Endothelial cell of umbilical vein (primary cell): ENCODE data around the gene TSSK6. TPM values are rescaled to one million over a fixed set of nuclear protein-coding genes. Genes with fewer than 3 reads are reported as not detected.

Source experiments
- BruUV-seq: library from RNA; stranded (reverse); fragments of 400-500 nt; replicated peaks from 2 replicates; lab custom pipeline; 2021; lab: Mats Ljungman, UMichigan
- CTCF ChIA-PET: fragments of 300-600, 350-600 bp; sonication (Branson Sonifier 250); formaldehyde crosslinking; loops from one replicate; lab custom pipeline; 2021; ENCODE audit warnings: antibody characterized with exemption, inconsistent platforms; lab: Charles Lee
- POLR2A ChIA-PET: fragments of 300-600, 350-600 bp; sonication (Branson Sonifier 250); formaldehyde crosslinking; loops from one replicate; lab custom pipeline; 2021; ENCODE audit warnings: antibody characterized with exemption, inconsistent platforms; lab: Charles Lee
- DNase-seq: peaks from one replicate; pipeline ENCODE4 v3.0.0-alpha.2; 2011; ENCODE audit warnings: low read depth, low spot score
- FAIRE-seq: peaks from 2 replicates; lab custom pipeline; 2011; peaks lifted over from hg19 to GRCh38; lab: Jason Lieb, UNC
- H2AFZ ChIP-seq: 2 replicates; pipeline ENCODE4 v1.6.0; 2012; ENCODE audit warnings: low read depth, low read length, control low read depth, inconsistent platforms
- H3K27ac ChIP-seq: 2 replicates; pipeline ENCODE4 v1.5.1; 2011; ENCODE audit warnings: low read depth, mild to moderate bottlenecking, control low read depth, low read length, moderate library complexity; ENCODE audit not compliant: insufficient read depth
- H3K27me3 ChIP-seq, 2 experiments: 2 replicates each; pipeline versions ENCODE4 v1.6.0 to v1.6.1; 2011; ENCODE audit warnings: low read length in 2 of 2, mixed read lengths in 1 of 2; ENCODE audit not compliant: control insufficient read depth in 2 of 2, insufficient read depth in 2 of 2
- H3K36me3 ChIP-seq, 2 experiments: 2 replicates in 1 of 2; 3 replicates in 1 of 2; pipeline ENCODE4 v1.5.1; 2011; ENCODE audit warnings: low read length in 2 of 2, mild to moderate bottlenecking in 1 of 2, moderate library complexity in 1 of 2; ENCODE audit not compliant: control insufficient read depth in 2 of 2, insufficient read depth in 2 of 2; ENCODE audit errors: extremely low read depth in 1 of 2
- H3K4me1 ChIP-seq: 3 replicates; pipeline ENCODE4 v1.5.1; 2011; ENCODE audit warnings: mild to moderate bottlenecking, low read length; ENCODE audit not compliant: control insufficient read depth, insufficient read depth; ENCODE audit errors: extremely low read depth
- H3K4me2 ChIP-seq: 2 replicates; pipeline ENCODE4 v1.6.1; 2011; ENCODE audit warnings: low read length, control low read depth, mixed read lengths; ENCODE audit not compliant: insufficient read depth
- H3K4me3 ChIP-seq, 3 experiments: fragments of 200-600 bp in 1 of 3; sonication (generic), shearing (Covaris generic) in 1 of 3; replicated peaks in 1 of 3; 2 replicates each; pipeline ENCODE4 v1.5.1; 2011 to 2016; ENCODE audit warnings: control low read depth in 3 of 3, low read length in 3 of 3, mild to moderate bottlenecking in 2 of 3, inconsistent platforms in 1 of 3, low read depth in 1 of 3, moderate library complexity in 1 of 3; ENCODE audit not compliant: insufficient read depth in 1 of 3
- H3K79me2 ChIP-seq: 2 replicates; pipeline ENCODE4 v1.6.0; 2012; ENCODE audit warnings: low read length, inconsistent platforms; ENCODE audit not compliant: control insufficient read depth, insufficient read depth
- H3K9ac ChIP-seq: replicated peaks from 2 replicates; pipeline ENCODE3; 2011; ENCODE audit warnings: low read length, control low read depth; ENCODE audit not compliant: insufficient read depth; ENCODE audit errors: extremely low read depth
- H3K9me1 ChIP-seq: replicated peaks from 3 replicates; pipeline ENCODE4 v1.6.0; 2011; ENCODE audit warnings: mild to moderate bottlenecking, low read length; ENCODE audit not compliant: control insufficient read depth, insufficient read depth; ENCODE audit errors: extremely low read depth
- H3K9me3 ChIP-seq: replicated peaks from 2 replicates; pipeline ENCODE4 v1.5.1; 2012; ENCODE audit warnings: low read length, inconsistent platforms; ENCODE audit not compliant: control insufficient read depth, insufficient read depth
- H4K20me1 ChIP-seq: replicated peaks from 2 replicates; pipeline ENCODE3; 2011; ENCODE audit warnings: mild to moderate bottlenecking, low read length; ENCODE audit not compliant: control insufficient read depth, insufficient read depth; ENCODE audit errors: extremely low read depth
- CTCF ChIP-seq, 2 donors: IDR thresholded peaks; 1 replicate in 1 of 2; 2 replicates in 1 of 2; pipeline ENCODE4 v1.5.1; 2011; ENCODE audit warnings: low read length in 2 of 2, mild to moderate bottlenecking in 2 of 2, moderate library complexity in 2 of 2, control low read depth in 1 of 2, inconsistent platforms in 1 of 2, low read depth in 1 of 2; ENCODE audit not compliant: insufficient read depth in 1 of 2; ENCODE audit errors: extremely low read depth in 1 of 2
- FOS ChIP-seq: IDR thresholded peaks from 2 replicates; pipeline ENCODE4 v1.6.1; 2011; ENCODE audit warnings: mild to moderate bottlenecking, low read length, moderate library complexity, borderline replicate concordance; ENCODE audit not compliant: insufficient read depth
- GATA2 ChIP-seq: IDR thresholded peaks from 2 replicates; pipeline ENCODE4 v1.7.0; 2011; ENCODE audit warnings: low read depth, mild to moderate bottlenecking, moderate library complexity, mixed read lengths, low read length; ENCODE audit not compliant: insufficient read length, insufficient read depth
- JUN ChIP-seq: IDR thresholded peaks from 2 replicates; pipeline ENCODE4 v1.6.1; 2011; ENCODE audit warnings: borderline replicate concordance, low read depth; ENCODE audit not compliant: insufficient read length, insufficient read depth
- MYC ChIP-seq: IDR thresholded peaks from one replicate; pipeline ENCODE4 v1.6.1; 2011; ENCODE audit warnings: mild to moderate bottlenecking, low read depth, low read length
- POLR2AphosphoS5 ChIP-seq: IDR thresholded peaks from 2 replicates; pipeline ENCODE4 v1.6.1; 2012; ENCODE audit warnings: low read depth, mild to moderate bottlenecking, control low read depth, low read length, moderate library complexity; ENCODE audit not compliant: insufficient read depth
- dilution Hi-C: fragments of 300-500 bp; cut with MboI; formaldehyde crosslinking; loops from one replicate; pipeline ENCODE4 v1.15.0; 2019; ENCODE audit warnings: low sequenced_read_pairs; ENCODE audit not compliant: extremely low pct_ligation_motif_present
- intact Hi-C: fragments of 100-400 bp; cut with micrococcal nuclease; formaldehyde crosslinking; loops from one replicate; pipeline ENCODE4 v1.10.0; 2022
- polyA plus RNA-seq, 4 experiments: library from polyadenylated mRNA; depleted of rRNA in 3 of 4; stranded (reverse) in 3 of 4; unstranded in 1 of 4; fragments of >200 nt; gene quantifications; 2 replicates each; pipeline versions ENCODE4 v1.2.1 to v1.2.3, GENCODE V29; 2011 to 2012; ENCODE audit warnings: missing spikeins in 1 of 4
- total RNA-seq: library from RNA; stranded (reverse); gene quantifications from 2 replicates; pipeline ENCODE4 v1.2.3, GENCODE V29; 2021

Gene TSSK6
- total and polyA plus RNA-seq, 2 donors (not counting 3 experiments of a cell fraction or from before 2014, with no cell fraction given): 0.76 to 0.82 TPM

- H2AFZ ChIP-seq: no peak overlapping the region
- peaks cover 5% of the 10 kb centered on the region for H3K9me3 ChIP-seq
- H3K79me2 ChIP-seq: peaks cover 77% of the 10 kb centered on the region
- intact Hi-C loops (no loop called here), dilution Hi-C loops (no loop called here)
- no peak overlapping the region for H3K4me3 ChIP-seq
- no TSS peak for BruUV-seq
- H3K4me1 ChIP-seq: peaks cover 38% of the 10 kb centered on the region
- no peak overlapping the region for H3K27ac ChIP-seq
- CTCF ChIA-PET: no interaction called here
- H3K4me2 ChIP-seq: no peak overlapping the region
- peaks cover 11 to 14% of the 10 kb centered on the region in 2 experiments for H3K36me3 ChIP-seq
- peaks cover 4% of the 10 kb centered on the region for H4K20me1 ChIP-seq
- H3K9ac ChIP-seq: no peak overlapping the region
- no peak for DNase-seq
- POLR2A ChIA-PET: no interaction called here
- FAIRE-seq: no peak
- TF ChIP-seq MYC (no peak), FOS (no peak), JUN (no peak)
- H3K9me1 ChIP-seq: no peaks in the 10 kb centered on the region
- no peaks in the 10 kb centered on the region for H3K27me3 ChIP-seq
Observed at GRCh38 chr19:19465436-19466070, 49.8 kb downstream of the TSSK6 start.

GRCh38 chr19:19464339-19465098 lies 50.8 kb downstream of the TSSK6 start:
- dilution Hi-C loops: no loop called here
- DNase-seq: peak; percentile 51
- no peak for FAIRE-seq
- no TSS peak for BruUV-seq
- Histone ChIP-seq H3K4me2 (no peak overlapping the region), H3K9ac (peak overlapping the region; percentile 26), H3K4me3 (no peak overlapping the region), H4K20me1 (peaks cover 4% of the 10 kb centered on the region), H3K36me3 (peaks cover 10 to 14% of the 10 kb centered on the region in 2 experiments), H3K4me1 (peaks cover 48% of the 10 kb centered on the region), H3K27ac (peak overlapping the region; percentile 71), H3K9me1 (no peaks in the 10 kb centered on the region), H3K9me3 (peaks cover 5% of the 10 kb centered on the region), H3K27me3 (no peaks in the 10 kb centered on the region), H2AFZ (no peak overlapping the region), H3K79me2 (peaks cover 81% of the 10 kb centered on the region)
- TF ChIP-seq POLR2AphosphoS5 (no peak), CTCF (IDR thresholded peaks at IDR 0.05; ENCODE audit: extremely low read depth in 1 of 2, insufficient read depth in 1 of 2, low read depth in 1 of 2, low read length in 2 of 2) (no peak), JUN (no peak), GATA2 (no peak)
- ChIA-PET POLR2A (no interaction called here), CTCF (interaction anchor here (0.6 to 1.8 kb wide), 2 partner anchors 26 to 59 kb away, joined by 4 to 6 read pairs; partner anchors contain the start of gene GATAD2A)
- intact Hi-C loops: loop anchor here (5.0 kb wide), 1 partner anchor 77 kb away; no protein-coding TSS in a partner anchor
